Posterior vena cava (tissue), 2 donors: ENCODE data around the gene NXNL2. TPM values are rescaled to one million over a fixed set of nuclear protein-coding genes. Genes with fewer than 3 reads are reported as not detected.
A peak's percentile ranks its signal among the peaks of the same experiment; 100 is the strongest.

Experiments
- DNase-seq: peaks from one replicate; pipeline ENCODE4 v3.0.0-alpha.2; 2020; ENCODE audit warnings: low spot score
- intact Hi-C, 2 donors: fragments of 100-400 bp; cut with DNase I; formaldehyde crosslinking; loops; one replicate each; pipeline versions ENCODE4 v1.14.1 to v1.14.2; 2022 to 2023
- total RNA-seq, 2 donors: library from RNA; stranded (reverse); fragmentation: NEBNext Ultra II Directional; extraction: Animal tissue kit (Norgen Biotek cat#: 25700); gene quantifications; one replicate each; pipeline ENCODE4 v1.2.1, GENCODE V29; 2021
- donor health status: DM: yes; HTN: yes; CAD: no.
- donor health status: DM: yes; HTN: yes; CAD: no.

The NXNL2 gene
- total RNA-seq, 2 donors from 2014 or later: 1.00 TPM; not detected in 1

GRCh38 chr9:88572684-88573083, 37.7 kb downstream of the NXNL2 start:
- intact Hi-C loops: loop anchor here (10.0 kb wide), 4 partner anchors 188 to 898 kb away; partner anchors contain the start of gene SPIN1 (in 1 of the 2)
- DNase-seq: no peak

- DNase-seq: no peak
- intact Hi-C loops: loop anchor here (10.0 kb wide), 4 partner anchors 190 to 900 kb away; partner anchors contain the start of gene SPIN1 (in 1 of the 2)
Observed at GRCh38 chr9:88574953-88575352, 40.0 kb downstream of the NXNL2 start.

GRCh38 chr9:88577256-88578120, 42.5 kb downstream of the NXNL2 start:
- DNase-seq: no peak
- intact Hi-C loops: loop anchor here (10.0 kb wide), 4 partner anchors 193 to 903 kb away; partner anchors contain the start of gene SPIN1 (in 1 of the 2)

- DNase-seq: peak; percentile 95
- intact Hi-C loops: loop anchor here (10.0 kb wide), 4 partner anchors 194 to 904 kb away; partner anchors contain the start of gene SPIN1 (in 1 of the 2)
Observed at GRCh38 chr9:88578121-88579049, 43.4 kb downstream of the NXNL2 start.

GRCh38 chr9:88579050-88579715, 44.2 kb downstream of the NXNL2 start:
- intact Hi-C loops: loop anchor here (10.0 kb wide), 4 partner anchors 194 to 904 kb away; partner anchors contain the start of gene SPIN1 (in 1 of the 2)
- no peak for DNase-seq

- intact Hi-C loops: no loop called here
- DNase-seq: no peak
Observed at GRCh38 chr9:88580961-88581360, 46.0 kb downstream of the NXNL2 start.

- intact Hi-C loops: no loop called here
- DNase-seq: no peak
Observed at GRCh38 chr9:88583901-88584596, 49.1 kb downstream of the NXNL2 start.

- intact Hi-C loops: no loop called here
- DNase-seq: no peak
Observed at GRCh38 chr9:88585426-88585825, 50.4 kb downstream of the NXNL2 start.

- no peak for DNase-seq
- intact Hi-C loops: no loop called here
Observed at GRCh38 chr9:88586452-88586851, 51.5 kb downstream of the NXNL2 start.

GRCh38 chr9:88587182-88587581, 52.2 kb downstream of the NXNL2 start:
- no peak for DNase-seq
- intact Hi-C loops: no loop called here

GRCh38 chr9:88587885-88588649, 53.1 kb downstream of the NXNL2 start:
- no peak for DNase-seq
- intact Hi-C loops: no loop called here

- intact Hi-C loops: loop anchor here (5.0 to 10.0 kb wide), 3 partner anchors 155 to 688 kb away; no protein-coding TSS in a partner anchor
- no peak for DNase-seq
Observed at GRCh38 chr9:88589656-88590055, 54.7 kb downstream of the NXNL2 start.

GRCh38 chr9:88590558-88591146, 55.7 kb downstream of the NXNL2 start:
- intact Hi-C loops: loop anchor here (5.0 to 10.0 kb wide), 3 partner anchors 154 to 687 kb away; no protein-coding TSS in a partner anchor
- DNase-seq: no peak

GRCh38 chr9:88593537-88594185, 58.7 kb downstream of the NXNL2 start:
- DNase-seq: no peak

More at GRCh38 chr9:88593537-88594185, 58.7 kb downstream of the NXNL2 start:
- intact Hi-C loops: loop anchor here (2.0 to 10.0 kb wide), 4 partner anchors 151 to 684 kb away; no protein-coding TSS in a partner anchor
